Measurements from ENCODE around the gene PTPRD. TPM values are rescaled to one million over a fixed set of nuclear protein-coding genes. Genes with fewer than 3 reads are reported as not detected.

PTPRD gene
- total RNA-seq, 2 experiments from 2014 or later, result 0.03 TPM; not detected in 1

GRCh38 chr9:10252174-10252573 lies 360.6 kb downstream of the PTPRD start:
- no peaks in the 10 kb centered on the region for H4K20me1 ChIP-seq (ENCODE audit: insufficient read depth, low read length)
- BruUV-seq (replicated peaks), result no TSS peak
- H3K9me3 ChIP-seq (ENCODE audit: low read length), result no peaks in the 10 kb centered on the region
- POLR2A ChIA-PET, result no interaction called here
- TF ChIP-seq EZH2phosphoT487 (IDR thresholded peaks at IDR 0.05; ENCODE audit: borderline replicate concordance, low read depth, low read length) (no peak), CTCF (conservative IDR thresholded peaks at IDR 0.05; ENCODE audit: low read length) (no peak)
- no peak overlapping the region for H3K4me3 ChIP-seq (ENCODE audit: low read depth, low read length, poor library complexity, severe bottlenecking)
- no peak overlapping the region for H3K27ac ChIP-seq (ENCODE audit: low read depth, low read length, poor library complexity, severe bottlenecking)
- DNase-seq (ENCODE audit: low spot score), result no peak
- H3K4me2 ChIP-seq (ENCODE audit: low read length), result no peak overlapping the region
- no peaks in the 10 kb centered on the region for H3K9me2 ChIP-seq (ENCODE audit: insufficient read depth, low read length)
- H3K79me2 ChIP-seq (ENCODE audit: insufficient read depth, low read depth, low read length), result no peaks in the 10 kb centered on the region
- CTCF ChIA-PET (ENCODE audit: unreplicated experiment), result no interaction called here
- H3K4me1 ChIP-seq (ENCODE audit: insufficient read depth, low read length, poor library complexity, severe bottlenecking), result no peaks in the 10 kb centered on the region
- no peak overlapping the region for H2AFZ ChIP-seq (ENCODE audit: low read length)
- no peaks in the 10 kb centered on the region for H3K36me3 ChIP-seq (ENCODE audit: insufficient read depth, low read length)
- intact Hi-C loops (cut with micrococcal nuclease; ENCODE audit: unreplicated experiment), result loop anchor here (5.0 kb wide), 1 partner anchor 95 kb away; no protein-coding TSS in a partner anchor

DNA sequence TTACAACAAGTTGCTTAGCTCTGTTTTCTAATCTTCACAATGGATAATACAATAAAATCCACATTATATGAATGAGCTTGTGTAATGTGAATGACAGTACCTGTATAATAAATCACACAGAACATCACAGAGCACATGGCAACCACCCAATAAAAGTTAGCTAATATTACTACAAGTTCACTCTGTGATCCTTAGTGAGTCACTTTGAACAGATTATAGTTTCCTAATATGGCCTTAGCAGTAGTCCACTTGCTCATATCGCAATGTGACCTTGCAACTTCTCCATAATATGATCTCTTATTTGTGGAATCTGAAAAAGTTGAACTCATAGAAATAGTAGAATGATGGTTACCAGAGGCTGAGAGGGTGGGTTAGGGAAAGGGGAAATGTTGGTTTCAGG lies 361.3 kb downstream of the PTPRD start:
- no TSS peak for BruUV-seq (replicated peaks)
- CTCF ChIA-PET (ENCODE audit: unreplicated experiment), result no interaction called here
- TF ChIP-seq EZH2phosphoT487 (IDR thresholded peaks at IDR 0.05; ENCODE audit: borderline replicate concordance, low read depth, low read length) (no peak), CTCF (conservative IDR thresholded peaks at IDR 0.05; ENCODE audit: low read length) (no peak)
- Histone ChIP-seq H3K4me1 (ENCODE audit: insufficient read depth, low read length, poor library complexity, severe bottlenecking) (no peaks in the 10 kb centered on the region), H3K27ac (ENCODE audit: low read depth, low read length, poor library complexity, severe bottlenecking) (no peak overlapping the region), H3K9me3 (ENCODE audit: low read length) (no peaks in the 10 kb centered on the region), H3K4me3 (ENCODE audit: low read depth, low read length, poor library complexity, severe bottlenecking) (no peak overlapping the region), H3K4me2 (ENCODE audit: low read length) (no peak overlapping the region), H2AFZ (ENCODE audit: low read length) (no peak overlapping the region), H3K36me3 (ENCODE audit: insufficient read depth, low read length) (no peaks in the 10 kb centered on the region), H4K20me1 (ENCODE audit: insufficient read depth, low read length) (no peaks in the 10 kb centered on the region), H3K79me2 (ENCODE audit: insufficient read depth, low read depth, low read length) (no peaks in the 10 kb centered on the region), H3K9me2 (ENCODE audit: insufficient read depth, low read length) (no peaks in the 10 kb centered on the region)
- POLR2A ChIA-PET, result interaction anchor here (0.6 to 1.0 kb wide), 2 partner anchors 10 to 43 kb away, joined by 3 to 4 read pairs; no protein-coding TSS in a partner anchor
- intact Hi-C loops (cut with micrococcal nuclease; ENCODE audit: unreplicated experiment), result loop anchor here (5.0 kb wide), 1 partner anchor 94 kb away; no protein-coding TSS in a partner anchor
- DNase-seq (ENCODE audit: low spot score), result no peak

DNA sequence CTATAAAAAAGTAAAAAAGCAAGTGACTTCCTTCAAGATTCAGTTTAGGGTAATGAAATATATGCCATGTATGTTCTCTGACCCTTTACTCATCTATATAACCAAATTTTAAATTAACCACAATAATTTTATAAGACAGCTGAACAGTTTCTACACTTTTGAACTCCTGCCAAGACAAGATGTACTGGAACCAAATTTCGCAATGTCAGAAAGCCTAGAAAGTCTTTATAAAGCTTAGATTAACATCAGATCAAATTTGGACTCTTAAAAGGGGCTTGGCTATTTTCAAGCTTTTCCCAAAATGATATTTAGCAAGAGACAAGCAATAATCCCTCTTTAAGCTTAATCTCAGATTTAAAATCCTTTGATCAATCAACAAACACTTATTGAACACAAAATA lies 362.6 kb downstream of the PTPRD start:
- no TSS peak for BruUV-seq (replicated peaks)
- no peaks in the 10 kb centered on the region for H4K20me1 ChIP-seq (ENCODE audit: insufficient read depth, low read length)
- H3K4me3 ChIP-seq (ENCODE audit: low read depth, low read length, poor library complexity, severe bottlenecking), result no peak overlapping the region
- ChIA-PET CTCF (ENCODE audit: unreplicated experiment) (no interaction called here), POLR2A (interaction anchor here (0.8 kb wide), 1 partner anchor 10 kb away, joined by 3 read pairs; no protein-coding TSS in a partner anchor)
- no peaks in the 10 kb centered on the region for H3K4me1 ChIP-seq (ENCODE audit: insufficient read depth, low read length, poor library complexity, severe bottlenecking)
- intact Hi-C loops (cut with micrococcal nuclease; ENCODE audit: unreplicated experiment), result loop anchor here (5.0 kb wide), 1 partner anchor 93 kb away; no protein-coding TSS in a partner anchor
- no peak for DNase-seq (ENCODE audit: low spot score)
- no peak overlapping the region for H3K27ac ChIP-seq (ENCODE audit: low read depth, low read length, poor library complexity, severe bottlenecking)
- no peak overlapping the region for H3K4me2 ChIP-seq (ENCODE audit: low read length)
- H3K36me3 ChIP-seq (ENCODE audit: insufficient read depth, low read length), result no peaks in the 10 kb centered on the region
- TF ChIP-seq EZH2phosphoT487 (IDR thresholded peaks at IDR 0.05; ENCODE audit: borderline replicate concordance, low read depth, low read length) (no peak), CTCF (conservative IDR thresholded peaks at IDR 0.05; ENCODE audit: low read length) (no peak)
- no peaks in the 10 kb centered on the region for H3K9me2 ChIP-seq (ENCODE audit: insufficient read depth, low read length)
- H3K79me2 ChIP-seq (ENCODE audit: insufficient read depth, low read depth, low read length), result no peaks in the 10 kb centered on the region
- H2AFZ ChIP-seq (ENCODE audit: low read length), result no peak overlapping the region
- no peaks in the 10 kb centered on the region for H3K9me3 ChIP-seq (ENCODE audit: low read length)

Data from OCI-LY7 (cell line).